Measurements from ENCODE around the gene STYXL1. TPM values are rescaled to one million over a fixed set of nuclear protein-coding genes. Genes with fewer than 3 reads are reported as not detected.
"Not testable (repeated sequence)": the region's sequence is repeated elsewhere in the genome, so short reads cannot be mapped to it uniquely, and the experiment has no call there.

Gene STYXL1
- total RNA-seq: 33.5 and 34.1 TPM in 2 replicates

GRCh38 chr7:76047811-76048667, at the start of gene STYXL1, which contains the start of gene MDH2:
TSS of gene STYXL1 (minus strand) at chr7:76048000. CDS start at chr7:76030523, 17,477 bp downstream.
TSS of gene MDH2 (plus strand) at chr7:76048106. CDS start at chr7:76048161, 55 bp downstream.
- intact Hi-C loops (cut with micrococcal nuclease): loop anchor here (1.0 to 5.0 kb wide), 12 partner anchors 40 to 561 kb away; partner anchors contain the start of genes HIP1, POM121C, POR and RHBDD2

- intact Hi-C loops (cut with micrococcal nuclease): no loop called here
Observed at GRCh38 chr7:76095908-76096307, 48.1 kb upstream of the STYXL1 start.

GRCh38 chr7:76094326-76094725, 46.5 kb upstream of the STYXL1 start:
- intact Hi-C loops (cut with micrococcal nuclease): not testable (repeated sequence)

GRCh38 chr7:76093531-76093930, 45.7 kb upstream of the STYXL1 start:
- intact Hi-C loops (cut with micrococcal nuclease): not testable (repeated sequence)

- intact Hi-C loops (cut with micrococcal nuclease): no loop called here
Observed at GRCh38 chr7:76091506-76091905, 43.7 kb upstream of the STYXL1 start.

GRCh38 chr7:76089865-76090475, 42.2 kb upstream of the STYXL1 start:
- intact Hi-C loops (cut with micrococcal nuclease): no loop called here

GRCh38 chr7:76087362-76087791, 39.6 kb upstream of the STYXL1 start:
- intact Hi-C loops (cut with micrococcal nuclease): not testable (repeated sequence)

- intact Hi-C loops (cut with micrococcal nuclease): no loop called here
Observed at GRCh38 chr7:76086070-76086469, 38.3 kb upstream of the STYXL1 start.

- intact Hi-C loops (cut with micrococcal nuclease): not testable (repeated sequence)
Observed at GRCh38 chr7:76084115-76084514, 36.3 kb upstream of the STYXL1 start.

GRCh38 chr7:76080204-76080603, 32.4 kb upstream of the STYXL1 start:
- intact Hi-C loops (cut with micrococcal nuclease): no loop called here

- intact Hi-C loops (cut with micrococcal nuclease): no loop called here
Observed at GRCh38 chr7:76077435-76077834, 29.6 kb upstream of the STYXL1 start.

GRCh38 chr7:76076995-76077394, 29.2 kb upstream of the STYXL1 start:
- intact Hi-C loops (cut with micrococcal nuclease): no loop called here

GRCh38 chr7:76074972-76075370, 27.2 kb upstream of the STYXL1 start:
- intact Hi-C loops (cut with micrococcal nuclease): no loop called here

- intact Hi-C loops (cut with micrococcal nuclease): no loop called here
Observed at GRCh38 chr7:76074306-76074971, 26.6 kb upstream of the STYXL1 start.

- intact Hi-C loops (cut with micrococcal nuclease): no loop called here
Observed at GRCh38 chr7:76073335-76073990, 25.7 kb upstream of the STYXL1 start.

GRCh38 chr7:76072243-76073148, 24.7 kb upstream of the STYXL1 start:
- intact Hi-C loops (cut with micrococcal nuclease): no loop called here

- intact Hi-C loops (cut with micrococcal nuclease): no loop called here
Observed at GRCh38 chr7:76071316-76072242, 23.8 kb upstream of the STYXL1 start.

- intact Hi-C loops (cut with micrococcal nuclease): no loop called here
Observed at GRCh38 chr7:76069238-76069638, 21.4 kb upstream of the STYXL1 start.
